Measurements from ENCODE around the gene NOM1. TPM values are rescaled to one million over a fixed set of nuclear protein-coding genes. Genes with fewer than 3 reads are reported as not detected.

NOM1 gene
- total RNA-seq, 1 donor from 2014 or later = 20.6 TPM

- DNase-seq = no peak
Observed at GRCh38 chr7:157004521-157005455, 55.3 kb downstream of the NOM1 start.

DNA sequence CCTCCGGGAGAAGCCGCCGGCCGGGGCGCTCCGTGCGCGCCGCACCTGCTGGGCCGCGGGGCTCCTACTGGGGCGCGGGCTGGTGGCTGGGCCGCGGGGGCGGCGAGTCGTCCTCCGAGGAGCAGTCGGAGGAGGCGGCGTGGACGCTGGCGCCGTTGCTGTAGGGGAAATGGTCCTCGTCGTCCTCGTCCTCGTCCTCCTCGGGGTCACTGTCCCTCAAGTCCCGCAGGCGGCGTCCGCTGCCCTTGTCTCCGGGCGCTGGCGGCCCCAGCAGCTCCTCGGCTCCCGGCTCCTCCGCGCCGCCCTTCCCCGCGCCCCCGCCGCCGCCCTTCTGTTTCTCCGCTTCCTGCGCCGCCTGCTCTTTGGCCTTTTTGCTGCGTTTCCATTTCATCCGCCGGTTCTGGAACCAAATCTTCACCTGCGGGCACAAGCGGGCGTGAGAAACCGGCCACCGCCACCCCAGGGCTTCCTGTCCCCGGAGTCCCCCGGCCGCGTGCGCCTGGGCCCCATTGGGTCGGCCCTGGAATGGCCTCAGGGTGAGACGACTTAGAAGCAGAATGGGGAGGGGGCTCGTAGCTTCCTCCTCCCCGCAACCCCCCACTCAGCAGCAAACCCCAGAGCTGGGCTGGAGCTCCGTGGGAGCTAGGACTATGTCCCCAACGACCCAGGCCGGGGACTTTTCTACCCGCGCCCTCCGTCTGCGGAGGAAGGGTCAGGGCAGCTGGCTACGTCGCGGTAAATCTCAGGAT is 56.1 kb downstream of the NOM1 start:
- no peak for DNase-seq

- DNase-seq = no peak
Observed at GRCh38 chr7:157006205-157006747, 56.8 kb downstream of the NOM1 start.

GRCh38 chr7:157006829-157007469 is 57.4 kb downstream of the NOM1 start:
- no peak for DNase-seq

- DNase-seq = no peak
Observed at GRCh38 chr7:157007470-157008066, 58.1 kb downstream of the NOM1 start.

GRCh38 chr7:157008206-157009169 is 59.0 kb downstream of the NOM1 start:
- no peak for DNase-seq

GRCh38 chr7:157009170-157009777 is 59.8 kb downstream of the NOM1 start:
- DNase-seq = no peak

DNA sequence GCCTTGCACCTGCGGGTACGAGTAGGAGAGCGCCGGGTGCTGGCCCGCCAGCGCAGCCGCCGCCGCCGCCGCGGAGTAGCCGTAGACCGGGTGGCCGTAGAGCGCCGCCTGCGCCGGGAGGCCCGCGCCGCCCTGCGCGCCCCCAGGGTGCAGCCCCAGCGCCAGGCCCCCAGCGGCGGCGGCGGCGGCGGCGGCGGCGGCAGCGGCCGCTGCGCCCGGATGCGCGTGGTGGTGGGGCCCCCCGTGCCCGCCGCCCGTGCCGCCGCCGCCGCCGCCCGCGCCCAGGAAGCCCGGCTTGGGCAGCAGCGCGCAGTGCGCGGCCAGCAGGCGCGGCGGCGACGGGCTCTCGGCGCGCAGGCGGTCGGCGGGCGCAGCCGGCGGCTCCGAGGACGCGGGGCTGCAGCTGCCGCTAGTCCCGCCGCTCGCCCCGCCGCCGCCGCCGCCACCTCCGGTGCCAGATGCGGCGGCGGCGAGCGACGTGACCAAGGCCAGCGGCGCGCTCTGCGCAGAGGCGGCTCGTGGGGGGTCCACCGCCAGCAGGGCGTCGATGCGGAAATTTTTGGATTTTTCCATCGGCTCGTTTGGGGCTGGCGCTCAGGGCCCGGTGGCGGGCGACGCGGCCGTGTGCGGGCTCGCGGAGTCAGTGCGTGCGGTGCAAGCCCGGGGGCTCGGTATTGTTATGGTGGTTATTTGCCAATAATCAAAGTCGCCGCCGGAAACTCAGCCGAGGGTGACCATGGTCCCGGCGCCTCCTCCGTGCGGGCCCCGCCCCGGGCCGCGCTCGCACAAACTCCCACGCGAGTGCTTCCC is 60.5 kb downstream of the NOM1 start:
- DNase-seq = no peak

GRCh38 chr7:157010588-157011332 is 61.2 kb downstream of the NOM1 start, which contains the start of gene MNX1:
Gene MNX1, minus strand, starts transcription at chr7:157010663. Its CDS starts 313 bp downstream, at chr7:157010350.
- DNase-seq = peak; percentile 41

GRCh38 chr7:157011333-157012112 is 62.0 kb downstream of the NOM1 start:
- DNase-seq = no peak

- DNase-seq = no peak
Observed at GRCh38 chr7:157012113-157012547, 62.6 kb downstream of the NOM1 start.

DNA sequence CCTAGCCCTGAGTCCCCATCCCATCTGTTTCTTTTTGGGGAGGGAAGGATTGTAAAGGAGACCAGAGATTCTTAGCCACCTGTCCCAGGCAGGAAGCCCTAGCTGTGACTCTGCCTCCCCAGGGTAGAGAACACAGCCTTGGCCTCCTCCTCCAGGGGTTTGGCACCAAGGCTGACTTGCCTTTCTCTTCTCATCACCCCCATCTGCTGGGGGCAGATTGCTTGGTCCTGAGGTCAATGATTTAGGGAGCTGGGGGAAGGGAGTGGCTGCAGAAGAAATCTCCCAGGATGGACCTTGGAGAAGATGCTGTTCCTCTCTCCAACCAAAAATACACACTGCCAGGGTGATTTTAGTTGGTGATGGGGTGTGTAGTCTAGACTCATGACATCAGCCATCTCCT is 63.6 kb downstream of the NOM1 start:
- no peak for DNase-seq

DNA sequence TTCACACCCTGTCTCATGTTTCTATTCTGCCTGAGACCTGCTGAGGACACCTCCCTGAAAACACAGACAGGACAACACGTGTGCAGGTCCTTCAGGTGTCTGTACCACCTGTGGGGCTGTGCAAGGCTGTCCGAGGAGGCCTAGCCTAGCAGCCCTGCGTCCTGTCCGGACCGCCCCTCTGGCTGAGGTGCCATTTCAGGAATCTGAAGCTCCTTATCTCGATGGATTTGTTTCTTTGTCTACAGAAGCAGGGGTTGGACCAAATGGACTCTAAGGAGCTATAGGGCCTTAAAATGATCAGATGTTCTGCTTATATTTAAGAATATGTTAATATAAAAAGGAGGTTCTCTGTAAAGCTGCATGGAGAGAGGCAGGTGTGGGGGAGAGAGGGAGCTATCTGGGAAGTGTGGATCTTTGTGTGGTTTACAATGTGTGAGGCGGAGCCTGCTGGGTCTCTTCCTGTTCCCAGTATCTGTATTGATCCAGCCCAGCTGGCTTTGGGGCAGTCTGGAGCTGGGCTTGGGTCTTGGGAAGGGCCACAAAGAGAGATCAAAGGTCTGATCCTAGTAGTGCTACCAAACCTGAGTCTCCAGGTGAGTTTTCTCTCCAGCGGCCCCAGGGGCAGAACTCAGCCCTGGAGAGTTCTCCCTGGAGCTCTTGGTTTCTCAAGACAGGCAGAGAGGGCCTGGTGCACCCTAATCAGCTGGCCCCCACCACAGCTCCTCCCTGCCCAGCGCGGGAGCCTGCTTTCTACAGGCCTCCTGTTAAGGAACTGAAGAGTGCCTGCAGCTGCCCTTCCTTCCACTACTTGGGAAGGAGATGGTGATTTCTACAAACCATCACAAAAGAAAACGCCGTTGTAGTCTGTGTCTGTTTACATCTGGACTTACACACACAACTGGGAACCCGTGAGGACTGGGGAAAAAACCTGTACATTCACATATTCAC is 64.4 kb downstream of the NOM1 start:
- DNase-seq = no peak

GRCh38 chr7:157014635-157015555 is 65.4 kb downstream of the NOM1 start:
- DNase-seq = no peak

GRCh38 chr7:157016024-157016351 is 66.5 kb downstream of the NOM1 start:
- no peak for DNase-seq

Data from dermis blood vessel endothelial cell (primary cell).